Measurements from ENCODE around the gene PLEKHG4B.

- TF ChIP-seq CTCF (IDR thresholded peaks at IDR 0.05 in 8 of 11, conservative IDR thresholded peaks at IDR 0.05 in 3 of 11) (no peak), POLR2AphosphoS5 (IDR thresholded peaks at IDR 0.05) (peak; percentile 76 to 82 (median 79))
Measured at GRCh38 chr5:169071-169727, 77.2 kb downstream of the PLEKHG4B start.

Data from spleen (tissue), 7 donors.